GM10248 (cell line): Measurements from ENCODE around the gene SWSAP1.
"Not testable (repeated sequence)": the region's sequence is repeated elsewhere in the genome, so short reads cannot be mapped to it uniquely, and the experiment has no call there.

ENCODE experiments used
- CTCF ChIA-PET: fragments of 300-600 bp; sonication (Branson Sonifier 250); formaldehyde crosslinking; extraction: SDS; loops from one replicate; lab custom pipeline; 2021; ENCODE audit warnings: antibody characterized with exemption; lab: Yijun Ruan, JAX
- POLR2A ChIA-PET: fragments of 350-650 bp; sonication (Branson Sonifier 250); formaldehyde crosslinking; extraction: SDS; loops from one replicate; lab custom pipeline; 2020; ENCODE audit warnings: antibody characterized with exemption; lab: Yijun Ruan, JAX
- DNase-seq: peaks from one replicate; pipeline ENCODE4 v3.0.0; 2012; ENCODE audit errors: extremely low spot score
- CTCF ChIP-seq: IDR thresholded peaks from 2 replicates; pipeline ENCODE4 v1.5.1; 2012; ENCODE audit warnings: mild to moderate bottlenecking, low read depth; ENCODE audit errors: extremely low read depth, missing control alignments, control extremely low read depth

SWSAP1 gene

GRCh38 chr19:11342429-11342828, 32.0 kb upstream of the SWSAP1 start:
- no peak for TF ChIP-seq CTCF
- CTCF ChIA-PET = interaction anchor here (0.8 to 1.5 kb wide), 4 partner anchors 41 to 140 kb away, joined by 3 to 5 read pairs (median 4); partner anchors contain the start of gene EPOR
- DNase-seq = no peak
- POLR2A ChIA-PET = no interaction called here

GRCh38 chr19:11345122-11345803, 29.2 kb upstream of the SWSAP1 start:
- no peak for DNase-seq
- ChIA-PET POLR2A (interaction anchor here (0.5 to 1.6 kb wide), 2 partner anchors 30 to 66 kb away, joined by 5 to 6 read pairs; partner anchors contain the start of gene SWSAP1), CTCF (interaction anchor here (1.0 to 2.6 kb wide), 6 partner anchors 12 to 137 kb away, joined by 3 to 11 read pairs (median 5); no protein-coding TSS in a partner anchor)
- TF ChIP-seq CTCF = no peak

GRCh38 chr19:11346104-11346940, 28.1 kb upstream of the SWSAP1 start, which contains the start of the genes CCDC159 and TMEM205:
CCDC159 (plus strand) TSS chr19:11346519; CDS start chr19:11346607, 88 bp downstream.
TMEM205 (minus strand) TSS chr19:11346268; CDS start chr19:11345619, 649 bp downstream.
- peak; percentile 97 for DNase-seq
- peak; percentile 26 for TF ChIP-seq CTCF
- ChIA-PET POLR2A (interaction anchor here (0.5 to 1.6 kb wide), 3 partner anchors 29 to 67 kb away, joined by 5 to 6 read pairs (median 5); partner anchors contain the start of gene SWSAP1), CTCF (interaction anchor here (0.9 to 2.6 kb wide), 7 partner anchors 13 to 190 kb away, joined by 3 to 11 read pairs (median 4); no protein-coding TSS in a partner anchor)

GRCh38 chr19:11347546-11348039, 26.9 kb upstream of the SWSAP1 start:
- ChIA-PET CTCF (interaction anchor here (1.0 to 2.6 kb wide), 5 partner anchors 21 to 135 kb away, joined by 3 to 11 read pairs (median 6); no protein-coding TSS in a partner anchor), POLR2A (no interaction called here)

GRCh38 chr19:11349171-11349570, 25.3 kb upstream of the SWSAP1 start:
- CTCF ChIA-PET = interaction anchor here (0.8 to 1.4 kb wide), 5 partner anchors 9 to 86 kb away, joined by 3 to 4 read pairs (median 4); partner anchors contain the start of genes ODAD3, RAB3D and SWSAP1
- no peak for TF ChIP-seq CTCF
- no peak for DNase-seq
- POLR2A ChIA-PET = no interaction called here

More at GRCh38 chr19:11347546-11348039, 26.9 kb upstream of the SWSAP1 start:
- no peak for DNase-seq
- TF ChIP-seq CTCF = no peak

GRCh38 chr19:11354102-11354501, 20.4 kb upstream of the SWSAP1 start:
- DNase-seq, POLR2A ChIA-PET: not testable (repeated sequence)
- CTCF ChIA-PET = interaction anchor here (1.0 kb wide), 1 partner anchor 65 kb away, joined by 3 read pairs; the partner anchor contains the start of gene RGL3
